K562 (cell line): ENCODE data around the gene GORASP1. TPM values are rescaled to one million over a fixed set of nuclear protein-coding genes. Genes with fewer than 3 reads are reported as not detected.

Experiments
- BRCA1 ChIP-seq, 2 experiments: fragments of 450-650 bp in 1 of 2; sonication (generic) in 1 of 2; formaldehyde crosslinking in 1 of 2; IDR thresholded peaks; 2 replicates each; pipeline versions ENCODE4 v1.5.0 to v1.6.1; 2017 to 2020; ENCODE audit warnings: mild to moderate bottlenecking in 1 of 2, missing genetic modification reagents in 1 of 2
- E2F1 ChIP-seq: sonication (generic); formaldehyde crosslinking; IDR thresholded peaks from 2 replicates; pipeline ENCODE4 v1.8.1; 2023; ENCODE audit warnings: mild to moderate bottlenecking, missing genetic modification reagents, moderate library complexity
- ELK3 ChIP-seq: fragments of 450-650 bp; formaldehyde crosslinking; IDR thresholded peaks from 2 replicates; pipeline ENCODE4 v1.4.0; 2020; ENCODE audit warnings: mild to moderate bottlenecking
- MAZ ChIP-seq, 2 experiments: fragments of 450-650 bp in 1 of 2; sonication (generic) in 1 of 2; formaldehyde crosslinking; IDR thresholded peaks in 1 of 2; conservative IDR thresholded peaks in 1 of 2; 2 replicates each; pipeline versions ENCODE4 v1.4.0 to v1.5.0; 2020; ENCODE audit warnings: mild to moderate bottlenecking in 1 of 2, missing genetic modification reagents in 1 of 2
- RFX7 ChIP-seq: fragments of 250-450 bp; sonication (Bioruptor Pico); IDR thresholded peaks from 2 replicates; pipeline ENCODE4 v1.5.1; 2021; ENCODE audit warnings: mild to moderate bottlenecking
- RNF219 ChIP-seq: fragments of 250-450 bp; sonication (Bioruptor Pico); IDR thresholded peaks from 2 replicates; pipeline ENCODE4 v1.5.0; 2022; ENCODE audit warnings: mild to moderate bottlenecking
- SRSF7 ChIP-seq: fragments of 200-400 bp; formaldehyde crosslinking; optimal IDR thresholded peaks from 2 replicates; pipeline ENCODE3; 2017; ENCODE audit warnings: mild to moderate bottlenecking, low read depth, low read length
- TAF1 ChIP-seq: IDR thresholded peaks from 2 replicates; pipeline ENCODE4 v1.6.1; 2011; ENCODE audit warnings: mild to moderate bottlenecking, low read length, moderate library complexity; ENCODE audit not compliant: insufficient read depth, control insufficient read depth, severe bottlenecking; ENCODE audit errors: extremely low read depth
- TGIF2 ChIP-seq: sonication (generic); formaldehyde crosslinking; IDR thresholded peaks from 2 replicates; pipeline ENCODE4 v1.8.1; 2022; ENCODE audit warnings: mild to moderate bottlenecking, missing genetic modification reagents, moderate library complexity
- THAP7 ChIP-seq: fragments of 250-450 bp; sonication (Bioruptor Pico); IDR thresholded peaks from 2 replicates; pipeline ENCODE4 v1.5.0; 2021
- ZNF143 ChIP-seq: sonication (generic); formaldehyde crosslinking; IDR thresholded peaks from 2 replicates; pipeline ENCODE4 v1.9.0; 2022; ENCODE audit warnings: mild to moderate bottlenecking, missing genetic modification reagents
- polyA plus RNA-seq, 8 experiments: library from polyadenylated mRNA; depleted of rRNA in 4 of 8; stranded (reverse) in 5 of 8; unstranded in 3 of 8; fragments of >200 nt; fragmentation: Nextera tagmentation in 2 of 8; fragmentation: Illumina TruSeq in 1 of 8; extraction: Ambion mirVana in 2 of 8; extraction: Trizol in 1 of 8; gene quantifications; 2 replicates each; pipeline versions ENCODE4 v1.2.1 to v1.2.3, GENCODE V29; 2011 to 2014; ENCODE audit warnings: inconsistent platforms in 1 of 8, missing spikeins in 1 of 8
- total RNA-seq, 7 experiments: library from RNA; depleted of rRNA in 6 of 7; stranded (reverse); fragments of >200 nt in 6 of 7; fragmentation: Illumina TruSeq in 2 of 7; extraction: Trizol in 2 of 7; gene quantifications; 2 replicates each; pipeline versions ENCODE4 v1.2.1 to v1.2.3, GENCODE V29; 2011 to 2021; ENCODE audit warnings: low replicate concordance in 1 of 7

Gene GORASP1
- total and polyA plus RNA-seq, 9 of the 15 experiments (the other 6 are each of a cell fraction or from before 2014, with no cell fraction given) = 8.4 to 87.9 (median 67.6) TPM

- TF ChIP-seq ELK3 (CRISPR knock-in tag) (no peak), TGIF2 (CRISPR knock-in tag) (no peak), MAZ (CRISPR knock-in tag; conservative IDR thresholded peaks at IDR 0.05 in 1 of 2, IDR thresholded peaks at IDR 0.05 in 1 of 2) (0 out of 4 replicates have a peak, but pooled peaks of 1 of the 2 experiments have one; percentile 27), RFX7 (no peak), E2F1 (no peak), BRCA1 (IDR thresholded peaks at IDR 0.05) (no peak), BRCA1 (CRISPR knock-in tag; IDR thresholded peaks at IDR 0.05) (0 out of 2 replicates have a peak, but pooled peaks have one; percentile 39), ZNF143 (CRISPR knock-in tag) (no peak), THAP7 (CRISPR knock-in tag) (no peak), RNF219 (CRISPR knock-in tag) (no peak), SRSF7 (no peak), TAF1 (no peak)
Measured at GRCh38 chr3:39141171-39141995, 34.0 kb upstream of the GORASP1 start (continued).
